ENCODE results near the gene SNED1.

Gene SNED1

DNA sequence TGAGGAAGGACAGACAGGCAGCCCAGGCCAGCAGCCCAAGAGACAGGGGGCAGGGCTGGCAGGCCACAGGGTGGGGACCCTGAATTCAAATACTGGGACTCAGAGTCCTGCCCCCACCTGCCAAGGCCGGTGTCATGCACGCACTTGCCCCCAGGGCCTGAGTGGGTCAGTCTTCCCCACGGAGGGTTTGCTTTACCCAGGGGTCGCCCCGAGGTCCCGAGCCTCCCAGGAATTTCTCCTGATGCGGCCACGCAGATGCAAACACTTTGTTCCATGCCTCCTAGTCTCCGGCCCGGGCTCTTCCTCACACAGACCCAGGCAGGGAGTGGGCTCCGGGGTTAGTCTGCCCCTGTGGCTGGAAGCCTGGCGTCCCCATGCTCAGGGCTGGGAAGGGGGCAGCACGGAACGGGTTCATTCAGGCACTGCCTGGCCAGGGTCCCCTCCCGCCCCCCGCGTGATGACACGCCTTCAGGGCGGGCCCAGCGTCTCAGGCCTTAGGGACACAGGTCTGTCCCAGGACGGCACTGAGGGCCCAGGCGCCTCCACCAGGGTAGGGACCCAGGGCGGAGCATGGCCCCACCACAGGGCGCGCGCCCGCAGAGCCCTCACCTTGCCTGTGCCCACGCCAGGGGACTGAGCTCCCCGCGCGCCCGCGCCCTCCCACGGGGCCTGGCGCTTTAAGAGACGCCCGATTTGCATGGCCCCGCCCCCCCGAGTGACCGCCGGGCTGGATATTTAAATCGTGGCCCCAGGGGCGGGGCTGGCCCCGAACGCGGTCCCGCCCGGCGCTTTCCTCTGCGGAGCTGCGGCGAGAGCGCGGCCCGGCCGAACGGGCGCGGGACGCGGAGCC is at the start of gene SNED1:
TSS of gene SNED1 (plus strand) at position 763 of the 850 bp plus-strand sequence. CDS start 220 bp downstream, outside the sequence.
- peak; percentile 51 to 53 for DNase-seq (ENCODE audit: extremely low read depth in 1 of 2, low read depth in 1 of 2)

- DNase-seq (ENCODE audit: extremely low read depth in 1 of 2, low read depth in 1 of 2), result no peak
These were observed 49.3 kb upstream of the SNED1 start for GRCh38 chr2:240948905-240949790.

- no peak for DNase-seq (ENCODE audit: extremely low read depth in 1 of 2, low read depth in 1 of 2)
These were observed 48.4 kb upstream of the SNED1 start for GRCh38 chr2:240949791-240950705.

DNA sequence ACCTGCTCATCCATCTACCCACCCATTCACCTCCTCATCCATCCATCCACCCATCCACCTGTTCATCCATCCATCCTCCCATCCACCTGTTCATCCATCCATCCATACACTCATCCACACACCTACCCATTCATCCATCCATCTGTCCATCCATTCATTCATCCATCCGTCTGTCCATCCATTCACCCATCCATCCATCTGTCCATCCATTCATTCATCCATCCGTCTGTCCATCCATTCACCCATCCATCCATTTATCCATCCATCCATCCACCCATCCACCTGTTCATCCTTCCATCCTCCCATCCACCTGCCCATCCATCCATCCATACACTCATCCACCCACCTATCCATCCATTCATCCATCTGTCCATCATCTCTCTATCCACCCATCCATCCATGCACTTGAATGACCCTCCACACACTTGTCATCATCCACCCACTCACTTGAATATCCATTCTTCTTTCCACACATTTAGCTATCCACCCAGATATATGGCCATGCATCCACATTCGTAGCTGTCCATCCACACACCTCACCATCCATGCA is 47.3 kb upstream of the SNED1 start:
- DNase-seq (ENCODE audit: extremely low read depth in 1 of 2, low read depth in 1 of 2), result no peak

DNA sequence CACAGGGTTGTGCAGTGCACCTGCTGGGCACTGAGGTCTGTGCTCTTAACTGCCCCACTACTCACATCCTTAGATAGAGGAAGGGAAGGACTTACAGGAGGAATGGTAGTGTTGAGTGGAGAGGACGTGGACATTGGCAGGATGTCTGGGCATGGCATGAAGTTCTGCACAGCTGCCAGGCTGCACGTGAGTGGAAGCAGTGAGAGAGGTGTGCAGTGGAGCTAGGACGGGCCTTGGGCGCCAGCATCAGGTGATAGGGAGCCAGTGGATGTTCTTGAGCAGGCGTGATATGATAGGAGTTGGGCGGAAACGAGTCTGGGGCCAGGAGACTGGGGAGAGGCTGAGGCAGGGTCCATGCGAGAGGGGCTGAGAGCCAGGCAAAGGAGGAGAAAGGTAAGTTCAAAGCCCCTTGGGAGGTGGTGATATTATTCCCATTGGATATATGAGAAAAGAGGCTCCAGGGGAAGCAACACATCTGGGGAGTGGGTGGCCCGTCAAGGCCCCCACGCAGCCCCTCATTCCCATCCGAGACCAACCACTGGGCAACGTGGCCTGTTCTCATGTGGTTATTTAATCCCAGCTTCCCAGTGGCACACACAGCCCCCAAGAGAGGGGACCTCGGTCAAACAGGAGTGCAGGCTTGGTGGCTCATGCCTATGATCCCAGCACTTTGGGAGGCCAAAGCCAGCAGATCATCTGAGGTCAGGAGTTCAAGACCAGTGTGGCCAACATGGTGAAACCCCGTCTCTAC is 45.7 kb upstream of the SNED1 start:
- no peak for DNase-seq (ENCODE audit: extremely low read depth in 1 of 2, low read depth in 1 of 2)

DNA sequence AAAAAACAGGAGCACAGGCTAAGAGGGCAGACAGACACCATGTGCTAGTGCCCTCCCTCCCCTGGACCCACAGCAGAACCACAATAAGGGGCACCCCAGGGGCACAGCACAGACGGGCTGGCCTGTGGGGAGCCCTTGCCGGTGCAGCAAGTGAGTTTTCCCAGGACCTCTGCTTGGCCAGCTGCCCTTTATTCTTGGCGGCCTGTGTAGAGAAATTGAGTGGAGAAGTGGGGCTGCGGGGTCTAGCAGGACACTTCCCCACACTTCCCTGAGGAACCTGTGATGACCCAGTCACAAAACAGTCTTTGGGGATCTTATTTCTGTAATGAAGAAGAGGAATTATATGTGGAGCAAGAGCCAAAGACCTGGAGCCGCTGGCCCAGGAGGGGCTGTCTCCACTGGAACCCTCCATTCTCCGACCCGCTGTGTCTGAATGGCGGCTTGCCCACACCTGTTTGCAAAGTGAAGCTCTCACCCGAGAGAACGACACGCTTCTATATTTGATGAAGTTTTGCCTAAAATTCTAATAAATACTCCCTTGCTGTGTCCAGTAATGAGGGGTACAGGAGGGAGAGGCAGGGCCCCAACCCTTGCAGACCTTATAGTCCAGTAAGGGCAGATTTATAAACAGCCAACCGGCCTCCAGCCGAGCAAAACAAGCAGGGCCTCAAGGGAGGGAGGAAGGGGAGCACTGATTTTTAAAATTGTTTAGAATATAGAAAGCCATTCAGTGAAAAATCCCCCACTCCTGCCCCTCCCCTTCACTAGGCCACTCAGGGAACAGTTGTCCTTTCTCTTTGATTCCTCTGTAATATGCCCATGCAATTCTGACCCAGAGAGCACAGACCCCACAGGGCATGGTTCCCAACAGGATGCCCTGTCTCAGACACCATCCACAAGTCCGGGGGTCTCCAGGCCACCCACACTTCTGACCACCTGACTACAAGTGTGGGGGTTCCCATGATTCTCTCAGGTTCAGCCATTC is 44.7 kb upstream of the SNED1 start:
- no peak for DNase-seq (ENCODE audit: extremely low read depth in 1 of 2, low read depth in 1 of 2)

DNA sequence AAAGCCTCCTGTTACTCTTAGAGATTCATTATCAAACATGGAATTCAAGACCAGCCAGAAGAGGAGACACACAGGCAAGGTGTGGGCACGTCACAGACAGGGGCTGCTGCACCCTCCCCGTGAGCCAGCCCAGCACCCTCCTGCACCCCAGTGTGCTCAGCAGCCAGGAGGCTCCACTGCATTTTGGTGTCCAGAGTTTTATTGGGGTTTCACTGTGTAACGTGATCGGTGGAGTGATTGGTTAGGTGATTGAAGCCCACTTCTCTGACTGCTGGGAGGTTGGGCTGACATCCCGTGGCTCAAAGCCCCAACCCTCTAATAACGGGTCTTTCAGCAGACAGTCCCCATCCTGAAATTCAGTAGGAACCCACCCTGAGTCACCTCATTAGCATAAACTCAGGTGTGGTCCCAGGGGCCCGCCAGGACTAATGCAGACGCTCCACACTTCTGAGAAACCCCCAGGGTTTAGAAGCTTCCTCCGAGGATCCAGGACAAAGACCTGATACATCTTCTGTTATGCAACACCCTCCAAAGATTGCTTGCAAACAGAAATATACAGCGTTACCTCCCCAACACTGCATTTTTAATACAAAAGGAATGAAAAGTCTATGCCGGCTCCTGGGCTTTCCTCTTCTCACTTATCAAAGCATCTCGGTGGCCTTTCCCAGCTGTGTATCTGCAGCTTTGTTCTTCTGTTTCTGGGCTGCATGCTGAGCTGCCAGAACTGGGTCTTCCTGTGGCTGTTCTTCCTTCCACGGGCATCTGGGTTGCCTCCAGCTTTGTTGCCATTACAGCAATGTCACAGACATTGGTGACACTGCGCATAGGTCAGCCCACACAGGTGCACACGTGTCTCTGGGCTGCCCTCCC is 43.7 kb upstream of the SNED1 start:
- no peak for DNase-seq (ENCODE audit: extremely low read depth in 1 of 2, low read depth in 1 of 2)

GRCh38 chr2:240955306-240956170 is 42.9 kb upstream of the SNED1 start:
- no peak for DNase-seq (ENCODE audit: extremely low read depth in 1 of 2, low read depth in 1 of 2)

DNA sequence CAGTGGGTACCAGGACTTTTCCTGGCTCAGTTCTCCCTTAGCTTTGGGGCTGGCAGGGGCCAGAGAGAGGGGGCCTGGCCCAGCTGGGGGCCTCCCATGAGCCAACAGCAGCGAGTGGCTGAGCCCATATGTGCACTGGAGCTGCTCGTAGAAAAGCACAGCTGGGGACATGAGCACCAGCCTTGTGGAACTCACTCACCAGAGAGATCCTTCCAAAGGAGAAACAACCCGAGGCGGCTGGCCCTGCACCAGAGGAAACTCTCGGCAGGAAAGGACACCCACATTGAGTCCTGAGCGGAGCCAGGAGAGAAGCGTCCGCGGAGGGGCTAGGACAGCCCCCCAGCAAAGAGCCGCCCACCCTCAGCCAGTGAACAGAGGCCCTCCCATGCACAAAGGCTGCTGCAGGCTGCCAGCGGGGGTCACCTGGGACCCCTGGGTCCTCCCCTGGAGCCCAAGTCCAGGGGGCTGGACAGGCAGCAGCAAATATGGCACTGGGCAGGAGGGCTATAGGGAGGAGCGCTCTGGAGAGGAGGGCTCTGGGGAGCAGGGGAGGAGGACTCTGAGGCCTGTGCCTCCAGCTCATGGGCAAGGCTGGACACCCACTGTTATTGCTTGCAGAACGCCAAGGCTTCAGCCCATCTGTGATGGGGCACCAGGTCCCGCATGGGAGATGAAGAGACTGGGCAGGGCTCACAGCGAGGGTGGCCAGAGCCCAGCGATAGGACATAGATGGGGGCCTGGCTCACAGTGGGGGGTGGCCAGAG is 42.1 kb upstream of the SNED1 start:
- DNase-seq (ENCODE audit: extremely low read depth in 1 of 2, low read depth in 1 of 2), result no peak

DNA sequence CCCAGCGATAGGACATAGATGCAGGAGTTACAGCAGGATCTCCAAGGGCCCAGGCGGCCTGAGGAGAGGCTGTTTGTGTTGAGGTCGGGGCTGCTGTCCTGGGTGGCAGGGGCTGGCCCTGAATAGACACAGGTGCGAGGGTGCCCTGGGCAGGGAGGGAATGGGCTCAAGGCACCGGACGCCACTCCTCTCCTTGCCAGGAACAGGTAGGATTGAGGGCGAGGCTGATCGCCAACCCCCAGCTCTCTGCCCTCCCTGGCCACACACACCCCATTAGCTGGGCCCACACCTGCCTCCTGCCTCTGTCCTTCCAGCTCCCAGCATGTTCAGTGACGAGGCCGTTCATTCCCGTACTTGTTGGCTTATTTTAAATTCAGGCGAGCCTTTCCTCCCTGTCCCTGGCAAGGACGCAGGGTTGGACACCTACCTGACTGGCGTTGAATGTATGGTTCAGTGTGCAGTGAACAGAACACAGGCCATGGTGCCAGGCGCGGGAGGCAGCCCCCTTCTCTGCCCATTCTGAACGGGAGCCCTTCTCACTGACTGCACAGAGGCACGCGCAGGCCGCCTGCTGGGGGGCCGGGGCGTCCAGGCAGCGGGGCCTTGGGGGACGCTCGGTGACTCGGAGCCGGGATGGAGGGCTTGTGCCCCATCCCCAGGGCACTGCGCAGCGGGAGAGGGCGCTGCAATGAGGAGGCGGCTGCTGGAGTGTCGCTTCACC is 41.3 kb upstream of the SNED1 start:
- DNase-seq (ENCODE audit: extremely low read depth in 1 of 2, low read depth in 1 of 2), result no peak

GRCh38 chr2:240957656-240958365 is 40.6 kb upstream of the SNED1 start:
- no peak for DNase-seq (ENCODE audit: extremely low read depth in 1 of 2, low read depth in 1 of 2)

GRCh38 chr2:240958366-240959213 is 39.8 kb upstream of the SNED1 start:
- no peak for DNase-seq (ENCODE audit: extremely low read depth in 1 of 2, low read depth in 1 of 2)

DNA sequence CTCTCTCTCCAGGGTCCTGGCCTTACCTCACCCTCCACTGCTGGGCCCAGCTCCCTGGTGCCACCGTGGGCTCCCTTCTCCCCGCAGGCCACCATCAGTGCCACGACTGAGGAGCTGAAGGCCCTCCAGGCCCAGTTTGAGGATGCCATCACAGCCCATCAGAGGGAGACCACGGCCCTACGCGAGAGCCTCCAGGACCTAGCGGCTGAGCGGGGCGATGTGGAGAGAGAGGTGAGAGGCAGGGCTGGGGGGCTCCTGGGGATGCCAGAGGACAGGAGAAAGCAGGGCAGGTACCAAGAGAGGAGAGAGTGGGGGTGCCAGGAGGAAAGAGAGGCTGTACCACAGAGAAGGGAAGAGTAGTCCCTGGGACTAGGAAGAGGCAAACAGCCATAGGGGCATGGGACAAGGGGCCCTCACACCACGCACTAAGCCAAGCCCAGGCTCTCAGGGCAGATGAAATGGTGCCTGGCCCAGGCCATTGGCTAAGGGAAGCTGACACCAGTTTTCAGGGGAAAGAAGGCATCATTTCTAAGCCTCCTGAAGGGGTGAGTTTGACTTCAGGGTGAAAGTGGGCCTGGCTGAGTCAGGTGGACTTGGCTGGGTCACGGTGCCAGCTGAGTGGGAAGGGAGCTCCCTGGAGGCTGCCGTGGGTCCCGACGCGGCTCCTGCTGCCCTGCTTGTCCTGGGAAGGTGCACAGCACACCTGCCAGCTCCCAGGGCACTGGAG is 39.0 kb upstream of the SNED1 start:
- DNase-seq (ENCODE audit: extremely low read depth in 1 of 2, low read depth in 1 of 2), result no peak

Data from stimulated activated CD8-positive, alpha-beta memory T cell treated with anti-CD3 and anti-CD28 coated beads, Interleukin-7, amount 100 ng/mL, for 48 hours (primary cell).